HL-60 (cell line): Measurements from ENCODE around the gene PNMA6E.
"Not testable (repeated sequence)": the region's sequence is repeated elsewhere in the genome, so short reads cannot be mapped to it uniquely, and the experiment has no call there.

Experiments
- CTCF ChIP-seq: IDR thresholded peaks from one replicate; pipeline ENCODE4 v1.5.1; 2011; ENCODE audit warnings: low read length, control low read depth, inconsistent platforms; ENCODE audit not compliant: insufficient read depth
- SPI1 ChIP-seq: IDR thresholded peaks from 2 replicates; pipeline ENCODE4 v1.6.1; 2012; ENCODE audit warnings: low read depth, mild to moderate bottlenecking, borderline replicate concordance

GRCh38 chrX:153404333-153404732 lies 3.2 kb upstream of the PNMA6E start:
- TF ChIP-seq CTCF, SPI1: not testable (repeated sequence)
